ENCODE measurements around the gene NHERF2. TPM values are rescaled to one million over a fixed set of nuclear protein-coding genes. Genes with fewer than 3 reads are reported as not detected.

The NHERF2 gene
- total and polyA plus RNA-seq, 2 experiments from 2014 or later: 12.0 to 16.5 TPM

- Histone ChIP-seq H3K4me1 (ENCODE audit: insufficient read depth) (no peaks in the 10 kb centered on the region), H3K4me3 (no peak overlapping the region), H3K27ac (ENCODE audit: low read depth) (no peak overlapping the region), H3K27me3 (ENCODE audit: insufficient read depth) (no peaks in the 10 kb centered on the region), H4K20me1 (replicated peaks; ENCODE audit: insufficient read depth) (peaks cover 3% of the 10 kb centered on the region; the same call in 1 of the 2 replicates), H3K36me3 (ENCODE audit: insufficient read depth) (no peaks in the 10 kb centered on the region), H3K79me2 (replicated peaks; ENCODE audit: insufficient read depth) (no peaks in the 10 kb centered on the region), H3K4me2 (no peak overlapping the region), H3F3A (replicated peaks; ENCODE audit: low read depth) (no peaks in the 10 kb centered on the region), H3K9me2 (ENCODE audit: insufficient read depth) (no peaks in the 10 kb centered on the region), H2AFZ (no peak overlapping the region)
- TF ChIP-seq STAT1 (IDR thresholded peaks at IDR 0.05; ENCODE audit: unreplicated experiment): no peak
- peak; percentile 28; the same call in 1 of the 2 replicates for TF ChIP-seq POLR2AphosphoS5 (IDR thresholded peaks at IDR 0.05; ENCODE audit: low read depth)
- no peaks in the 10 kb centered on the region for H3K9me3 Mint-ChIP-seq
- peaks cover 10% of the 10 kb centered on the region for H3K27me3 Mint-ChIP-seq (ENCODE audit: insufficient read depth, low read depth, poor library complexity)
- peak overlapping the region; percentile 83; the same call in 1 of the 2 replicates for H3K27ac Mint-ChIP-seq
- H3K4me3 Mint-ChIP-seq: no peak overlapping the region
- ATAC-seq (no peak), DNase-seq (ENCODE audit: low spot score) (no peak)
- no peaks in the 10 kb centered on the region for H3K36me3 Mint-ChIP-seq (ENCODE audit: low read depth)
- peaks cover 8% of the 10 kb centered on the region for H3K4me1 Mint-ChIP-seq
Measured at GRCh38 chr16:2039274-2040031, 12.8 kb downstream of the NHERF2 start.

DNA sequence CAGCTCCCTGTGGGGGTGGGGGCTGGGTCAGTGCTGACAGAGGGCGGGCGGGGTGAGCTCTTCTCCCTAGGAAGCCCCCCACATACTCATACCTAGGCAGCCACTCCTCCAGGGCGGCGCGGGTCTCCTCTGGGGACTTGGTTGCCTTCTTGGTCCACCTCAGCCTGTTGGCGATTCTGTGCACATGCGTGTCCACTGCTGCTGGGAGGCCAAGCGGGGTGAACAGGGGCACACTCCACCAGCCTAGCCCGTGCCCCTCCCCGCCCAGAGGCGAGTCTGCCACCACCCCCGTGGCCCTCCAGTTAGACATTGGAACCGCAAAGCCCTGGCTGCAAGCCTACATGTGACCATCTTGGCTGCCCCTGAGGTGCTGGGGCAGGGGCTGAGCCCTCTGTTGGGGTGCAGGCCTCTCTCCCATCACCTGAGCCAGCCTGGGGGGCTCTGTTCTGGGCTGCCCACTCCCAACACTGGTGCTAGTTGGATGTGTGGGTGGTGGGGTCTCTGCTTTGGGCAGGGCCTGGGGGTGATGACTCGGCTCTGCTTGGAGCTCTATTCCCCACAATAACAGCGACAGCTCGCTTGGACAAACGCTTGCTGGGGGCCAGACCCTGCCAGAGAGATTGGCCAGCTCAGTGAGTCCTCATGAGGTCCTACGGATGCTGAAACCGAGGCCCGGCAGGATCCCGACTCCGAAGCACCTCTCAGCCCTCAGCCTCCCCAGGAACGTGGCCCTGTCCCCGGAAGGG, 13.5 kb downstream of the NHERF2 start:
- H3K27me3 ChIP-seq (ENCODE audit: insufficient read depth): no peaks in the 10 kb centered on the region
- peaks cover 3% of the 10 kb centered on the region; the same call in 1 of the 2 replicates for H4K20me1 ChIP-seq (replicated peaks; ENCODE audit: insufficient read depth)
- no peaks in the 10 kb centered on the region for H3K9me2 ChIP-seq (ENCODE audit: insufficient read depth)
- DNase-seq (ENCODE audit: low spot score) (no peak), ATAC-seq (no peak)
- no peak for TF ChIP-seq ZNF331 (CRISPR knock-in tag; IDR thresholded peaks at IDR 0.05; ENCODE audit: low read depth)
- TF ChIP-seq EZH2phosphoT487 (IDR thresholded peaks at IDR 0.05; ENCODE audit: unreplicated experiment): no peak
- no peak for TF ChIP-seq JUNB (IDR thresholded peaks at IDR 0.05; ENCODE audit: unreplicated experiment)
- TF ChIP-seq STAT1 (IDR thresholded peaks at IDR 0.05; ENCODE audit: unreplicated experiment): no peak
- TF ChIP-seq CREB1 (CRISPR knock-in tag; IDR thresholded peaks at IDR 0.05; ENCODE audit: low read depth): no peak
- no peaks in the 10 kb centered on the region for H3K79me2 ChIP-seq (replicated peaks; ENCODE audit: insufficient read depth)
- Mint-ChIP-seq H3K36me3 (ENCODE audit: low read depth) (no peaks in the 10 kb centered on the region), H3K4me3 (no peak overlapping the region), H3K27me3 (ENCODE audit: insufficient read depth, low read depth, poor library complexity) (peaks cover 10% of the 10 kb centered on the region), H3K9me3 (no peaks in the 10 kb centered on the region), H3K27ac (no peak overlapping the region), H3K4me1 (peaks cover 8% of the 10 kb centered on the region)
- no peak overlapping the region for H3K4me2 ChIP-seq
- H3K36me3 ChIP-seq (ENCODE audit: insufficient read depth): no peaks in the 10 kb centered on the region
- no peak overlapping the region for H2AFZ ChIP-seq
- no peaks in the 10 kb centered on the region for H3F3A ChIP-seq (replicated peaks; ENCODE audit: low read depth)
- no peak overlapping the region for H3K4me3 ChIP-seq
- no peak overlapping the region for H3K27ac ChIP-seq (ENCODE audit: low read depth)
- H3K4me1 ChIP-seq (ENCODE audit: insufficient read depth): no peaks in the 10 kb centered on the region

DNA sequence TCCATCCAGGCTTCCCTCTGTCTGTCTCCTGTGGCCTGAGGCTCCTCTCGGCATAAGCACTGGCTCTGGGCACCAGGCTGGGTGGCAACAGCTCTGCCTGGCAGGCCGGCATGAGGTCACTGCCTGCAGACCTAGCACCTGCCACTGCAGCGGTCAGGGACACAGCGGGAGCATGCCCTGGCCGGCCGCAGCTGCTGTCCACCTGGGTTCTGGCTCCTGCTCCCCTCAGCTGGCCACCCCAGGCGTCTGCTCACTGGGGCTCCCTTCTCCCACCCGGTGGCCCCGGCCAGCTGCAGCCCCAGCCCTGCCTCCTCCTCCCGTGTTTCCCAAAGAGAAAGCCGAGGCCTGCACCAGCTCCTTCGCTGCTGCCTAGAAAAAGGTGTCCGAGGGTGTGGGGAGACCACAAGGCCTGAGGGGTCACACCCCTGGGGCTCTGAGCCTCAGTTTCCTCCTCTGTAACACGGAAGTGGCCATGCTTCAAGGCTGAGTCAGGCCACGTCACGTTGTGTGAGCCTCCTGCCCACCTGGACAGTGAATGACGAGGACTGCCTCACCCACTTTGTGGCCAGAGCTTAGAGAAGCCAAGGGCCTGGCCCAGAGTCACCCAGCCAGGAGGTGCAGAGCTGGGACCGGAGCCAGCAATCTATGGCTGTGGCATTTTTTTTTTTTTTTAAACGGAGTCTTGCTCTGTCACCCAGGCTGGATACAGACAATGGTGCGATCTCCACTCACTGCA, 14.3 kb downstream of the NHERF2 start:
- no peak overlapping the region for H2AFZ ChIP-seq
- Mint-ChIP-seq H3K27ac (no peak overlapping the region), H3K36me3 (ENCODE audit: low read depth) (no peaks in the 10 kb centered on the region), H3K9me3 (no peaks in the 10 kb centered on the region), H3K4me1 (peaks cover 8% of the 10 kb centered on the region), H3K4me3 (no peak overlapping the region), H3K27me3 (ENCODE audit: insufficient read depth, low read depth, poor library complexity) (peaks cover 10% of the 10 kb centered on the region)
- DNase-seq (ENCODE audit: low spot score) (no peak), ATAC-seq (no peak)
- H3K4me3 ChIP-seq: no peak overlapping the region
- no peaks in the 10 kb centered on the region for H3K36me3 ChIP-seq (ENCODE audit: insufficient read depth)
- no peak overlapping the region for H3K27ac ChIP-seq (ENCODE audit: low read depth)
- no peaks in the 10 kb centered on the region for H3K79me2 ChIP-seq (replicated peaks; ENCODE audit: insufficient read depth)
- H3K4me2 ChIP-seq: no peak overlapping the region
- H4K20me1 ChIP-seq (replicated peaks; ENCODE audit: insufficient read depth): peaks cover 3% of the 10 kb centered on the region; the same call in 1 of the 2 replicates
- no peaks in the 10 kb centered on the region for H3F3A ChIP-seq (replicated peaks; ENCODE audit: low read depth)
- H3K4me1 ChIP-seq (ENCODE audit: insufficient read depth): no peaks in the 10 kb centered on the region
- no peaks in the 10 kb centered on the region for H3K27me3 ChIP-seq (ENCODE audit: insufficient read depth)
- H3K9me2 ChIP-seq (ENCODE audit: insufficient read depth): no peaks in the 10 kb centered on the region
- no peak for TF ChIP-seq EZH2phosphoT487 (IDR thresholded peaks at IDR 0.05; ENCODE audit: unreplicated experiment)
- no peak for TF ChIP-seq ZNF114 (CRISPR knock-in tag; IDR thresholded peaks at IDR 0.05)
- no peak for TF ChIP-seq ETS1 (IDR thresholded peaks at IDR 0.05)
